Gastroesophageal sphincter (tissue), 3 donors: ENCODE data around the gene LFNG.

ENCODE experiments used
- CTCF ChIP-seq, 4 experiments: fragments of 200-600 bp in 2 of 4; fragments of 450-650 bp in 2 of 4; sonication (generic) in 1 of 4; IDR thresholded peaks; one replicate each; pipeline ENCODE4 v1.5.1; 2017 to 2019; ENCODE audit warnings: antibody characterized with exemption in 4 of 4, mild to moderate bottlenecking in 2 of 4, moderate library complexity in 2 of 4
- EP300 ChIP-seq: sonication (generic); formaldehyde crosslinking; IDR thresholded peaks from one replicate; pipeline ENCODE4 v1.6.1; 2017; ENCODE audit warnings: antibody characterized with exemption, mild to moderate bottlenecking
- POLR2A ChIP-seq, 2 donors: fragments of 450-650 bp; IDR thresholded peaks; one replicate each; pipeline ENCODE4 v1.6.1; 2017; ENCODE audit warnings: antibody characterized with exemption in 2 of 2, mild to moderate bottlenecking in 2 of 2, moderate library complexity in 1 of 2
- POLR2AphosphoS5 ChIP-seq: sonication (generic); formaldehyde crosslinking; IDR thresholded peaks from one replicate; pipeline ENCODE4 v1.6.1; 2017; ENCODE audit warnings: antibody characterized with exemption

GRCh38 chr7:2515424-2516193 lies 4.0 kb upstream of the LFNG start:
- TF ChIP-seq POLR2A (IDR thresholded peaks at IDR 0.05): no peak
- TF ChIP-seq CTCF (IDR thresholded peaks at IDR 0.05): no peak
- no peak for TF ChIP-seq POLR2AphosphoS5
- no peak for TF ChIP-seq EP300
